Adrenal gland (tissue), 12 donors: ENCODE results near the gene TM9SF2. TPM values are rescaled to one million over a fixed set of nuclear protein-coding genes. Genes with fewer than 3 reads are reported as not detected.

Experiments
- DNase-seq, 7 donors: peaks; one replicate each; pipeline ENCODE4 v3.0.0-alpha.2; 2019 to 2020
- H3K27ac ChIP-seq, 5 donors: fragments of 200-600 bp; sonication (generic) in 4 of 5; 1 replicate in 3 of 5; 2 replicates in 2 of 5; pipeline versions ENCODE4 v1.5.1 to v1.8.0; 2016 to 2020; ENCODE audit warnings: mild to moderate bottlenecking in 1 of 5
- H3K27me3 ChIP-seq: fragments of 200-600 bp; 2 replicates; pipeline ENCODE4 v1.8.0; 2021
- H3K36me3 ChIP-seq, 2 donors: fragments of 200-600 bp; replicated peaks in 1 of 2; 1 replicate in 1 of 2; 2 replicates in 1 of 2; pipeline versions ENCODE4 v1.5.1 to v1.8.0; 2018 to 2022
- H3K4me1 ChIP-seq, 2 donors: fragments of 200-600 bp; replicated peaks in 1 of 2; 1 replicate in 1 of 2; 2 replicates in 1 of 2; pipeline versions ENCODE4 v1.5.1 to v1.8.0; 2018 to 2021
- H3K4me3 ChIP-seq, 4 donors: fragments of 200-600 bp; sonication (generic) in 3 of 4; one replicate each; pipeline ENCODE4 v1.5.1; 2016 to 2018
- H3K9me3 ChIP-seq, 3 donors: fragments of 200-600 bp; sonication (generic) in 1 of 3; replicated peaks in 1 of 3; 1 replicate in 2 of 3; 2 replicates in 1 of 3; pipeline versions ENCODE4 v1.5.1 to v1.8.0; 2016 to 2021
- CTCF ChIP-seq, 6 experiments: fragments of 450-650 bp in 4 of 6; fragments of 200-600 bp in 2 of 6; sonication (generic) in 1 of 6; IDR thresholded peaks; 1 replicate in 5 of 6; 2 replicates in 1 of 6; pipeline versions ENCODE4 v1.5.1 to v1.8.0; 2016 to 2021; ENCODE audit warnings: antibody characterized with exemption in 6 of 6, mild to moderate bottlenecking in 2 of 6, moderate library complexity in 1 of 6
- POLR2A ChIP-seq, 2 donors: fragments of 450-650 bp; IDR thresholded peaks; one replicate each; pipeline ENCODE4 v1.6.1; 2017; ENCODE audit warnings: antibody characterized with exemption in 2 of 2, mild to moderate bottlenecking in 2 of 2, moderate library complexity in 1 of 2
- WGBS, 4 donors: extraction: QIAGEN DNeasy Blood & Tissue Kit in 2 of 4; methylation state at CpG; one replicate each; pipeline versions ENCODE4 v1.1.5 to v1.1.7; 2013 to 2017; 5-methylcytosine and 5-hydroxymethylcytosine counted together
- intact Hi-C, 2 donors: fragments of 100-400 bp; cut with DNase I; formaldehyde crosslinking; loops; one replicate each; pipeline versions ENCODE4 v1.14.1 to v1.15.0; 2022 to 2023
- polyA plus RNA-seq, 3 donors: library from polyadenylated mRNA; stranded (reverse); fragments of 200-250 nt in 2 of 3; fragments of 350-450 nt in 1 of 3; fragmentation: Illumina TruSeq in 1 of 3; extraction: RNeasy Lipid Tissue Mini Kit (QIAGEN cat#74804) in 1 of 3; gene quantifications; one replicate each; pipeline ENCODE4 v1.2.3, GENCODE V29; 2013 to 2014
- total RNA-seq, 9 donors: library from RNA; depleted of rRNA in 4 of 9; stranded (reverse); fragments of >200 nt in 4 of 9; fragments of 120-200 nt in 1 of 9; fragmentation: NEBNext Ultra II Directional in 1 of 9; extraction: Animal tissue kit (Norgen Biotek cat#: 25700) in 1 of 9; gene quantifications; one replicate each; pipeline versions ENCODE4 v1.1.0 to v1.2.4, GENCODE V29; 2013 to 2023
- donor health status: healthy with polysubstance abuse.
- donor health status: Bipolar disorder and iron deficiency.
- donor health status: DM: yes; HTN: yes; CAD: no.
- donor health status: DM: no; HTN: no; CAD: no.
- donor health status: DM: no; HTN: no; CAD: no.
- donor health status: DM: yes; HTN: yes; CAD: no.

TM9SF2 gene
- total and polyA plus RNA-seq, 12 donors: 22.7 to 153 (median 113) TPM

GRCh38 chr13:99548448-99548847 is 47.2 kb downstream of the TM9SF2 start:
- DNase-seq: no peak
- no peaks in the 10 kb centered on the region for H3K9me3 ChIP-seq
- no peak overlapping the region for H3K4me3 ChIP-seq
- intact Hi-C loops: no loop called here
- TF ChIP-seq CTCF (IDR thresholded peaks at IDR 0.05): no peak
- TF ChIP-seq POLR2A (IDR thresholded peaks at IDR 0.05): no peak
- H3K36me3 ChIP-seq: peaks cover 0 to 70% of the 10 kb centered on the region in 2 donors
- H3K27me3 ChIP-seq: no peaks in the 10 kb centered on the region
- 63 to 69% (median 64%) methylated on average over 4 of the region's 4 CpGs for WGBS, 4 donors
- peak overlapping the region in 1 of 5 donors; percentile 1 for H3K27ac ChIP-seq
- peaks cover 0 to 5% of the 10 kb centered on the region in 2 donors for H3K4me1 ChIP-seq

GRCh38 chr13:99553033-99553432 is 51.8 kb downstream of the TM9SF2 start:
- Histone ChIP-seq H3K4me1 (peaks cover 0 to 2% of the 10 kb centered on the region in 2 donors), H3K9me3 (no peaks in the 10 kb centered on the region), H3K27ac (no peak overlapping the region), H3K4me3 (no peak overlapping the region), H3K36me3 (peaks cover 0 to 58% of the 10 kb centered on the region in 2 donors), H3K27me3 (no peaks in the 10 kb centered on the region)
- intact Hi-C loops: loop anchor here in 1 of 2 donors (10.0 kb wide), 1 partner anchor 48 kb away; the partner anchor contains the start of gene TM9SF2
- no peak for TF ChIP-seq CTCF (IDR thresholded peaks at IDR 0.05)
- TF ChIP-seq POLR2A (IDR thresholded peaks at IDR 0.05): no peak
- DNase-seq: no peak
- 63 to 74% (median 67%) methylated on average over 5 of the region's 5 CpGs for WGBS, 4 donors

GRCh38 chr13:99555149-99555548 is 53.9 kb downstream of the TM9SF2 start:
- DNase-seq: no peak
- no peak overlapping the region for H3K4me3 ChIP-seq
- no peak for TF ChIP-seq CTCF (IDR thresholded peaks at IDR 0.05)
- TF ChIP-seq POLR2A (IDR thresholded peaks at IDR 0.05): no peak
- peaks cover 0 to 6% of the 10 kb centered on the region in 2 donors for H3K4me1 ChIP-seq
- WGBS, 4 donors: 81 to 88% (median 84%) methylated on average over 5 of the region's 5 CpGs
- no peaks in the 10 kb centered on the region for H3K27me3 ChIP-seq
- intact Hi-C loops: loop anchor here in 1 of 2 donors (10.0 kb wide), 1 partner anchor 50 kb away; the partner anchor contains the start of gene TM9SF2
- no peak overlapping the region for H3K27ac ChIP-seq
- H3K36me3 ChIP-seq: peaks cover 0 to 50% of the 10 kb centered on the region in 2 donors
- no peaks in the 10 kb centered on the region for H3K9me3 ChIP-seq

GRCh38 chr13:99556867-99557443 is 55.7 kb downstream of the TM9SF2 start:
- H3K9me3 ChIP-seq: no peaks in the 10 kb centered on the region
- intact Hi-C loops: loop anchor here in 1 of 2 donors (10.0 kb wide), 1 partner anchor 52 kb away; the partner anchor contains the start of gene TM9SF2
- WGBS, 4 donors: 95 to 98% (median 96%) methylated on average over 7 of the region's 7 CpGs
- H3K27ac ChIP-seq: no peak overlapping the region
- no peak overlapping the region for H3K4me3 ChIP-seq
- peaks cover 0 to 36% of the 10 kb centered on the region in 2 donors for H3K36me3 ChIP-seq
- H3K27me3 ChIP-seq: no peaks in the 10 kb centered on the region
- TF ChIP-seq POLR2A (IDR thresholded peaks at IDR 0.05): no peak
- no peak for TF ChIP-seq CTCF (IDR thresholded peaks at IDR 0.05)
- H3K4me1 ChIP-seq: peaks cover 0 to 6% of the 10 kb centered on the region in 2 donors
- no peak for DNase-seq
